BLaER1 treated with 17β-estradiol and CSF1 and Interleukin-3, amounts not matched to agents 10 nM and 100 nM (cell line): Measurements from ENCODE around the gene RNF40.

Experiments used
- H3K27ac ChIP-seq, 11 experiments: shearing (Covaris generic); formaldehyde crosslinking; 2 replicates each; pipeline ENCODE4 v1.8.1; 2022
- H3K27me3 ChIP-seq, 11 experiments: shearing (Covaris generic); formaldehyde crosslinking; 2 replicates each; pipeline ENCODE4 v1.8.1; 2022
- H3K36me3 ChIP-seq, 11 experiments: shearing (Covaris generic); formaldehyde crosslinking; 2 replicates each; pipeline ENCODE4 v1.8.1; 2022
- H3K4me1 ChIP-seq, 10 experiments: shearing (Covaris generic); formaldehyde crosslinking; 2 replicates each; pipeline ENCODE4 v1.8.1; 2022
- H3K4me2 ChIP-seq, 11 experiments: shearing (Covaris generic); formaldehyde crosslinking; 2 replicates each; pipeline ENCODE4 v1.8.1; 2022
- H3K4me3 ChIP-seq, 10 experiments: shearing (Covaris generic); formaldehyde crosslinking; 2 replicates each; pipeline ENCODE4 v1.8.1; 2022
- H3K9ac ChIP-seq, 11 experiments: shearing (Covaris generic); formaldehyde crosslinking; 2 replicates each; pipeline ENCODE4 v1.8.1; 2022
- H3K9me3 ChIP-seq, 11 experiments: shearing (Covaris generic); formaldehyde crosslinking; replicated peaks in 1 of 11; 2 replicates each; pipeline ENCODE4 v1.8.1; 2022
- H4K20me1 ChIP-seq, 11 experiments: shearing (Covaris generic); formaldehyde crosslinking; 2 replicates each; pipeline ENCODE4 v1.8.1; 2022
- Cebpa-rat ChIP-seq, 11 experiments: shearing (Covaris generic); IDR thresholded peaks; 2 replicates each; pipeline ENCODE4 v1.8.1; 2022

Gene RNF40

GRCh38 chr16:30737794-30738648 is 24.1 kb upstream of the RNF40 start:
- Histone ChIP-seq H3K27ac (no peak overlapping the region), H4K20me1 (peaks cover 0 to 65% (median 35%) of the 10 kb centered on the region in 11 experiments; a peak in 18 of 22 replicates), H3K4me2 (no peak overlapping the region), H3K4me3 (no peak overlapping the region), H3K27me3 (no peaks in the 10 kb centered on the region), H3K9me3 (no peaks in the 10 kb centered on the region), H3K9ac (no peak overlapping the region), H3K36me3 (peaks cover 86 to 100% (median 99%) of the 10 kb centered on the region in 11 experiments), H3K4me1 (peaks cover 0 to 27% (median 11%) of the 10 kb centered on the region in 10 experiments; a peak in 11 of 20 replicates)
- no peak for TF ChIP-seq Cebpa-rat (IDR thresholded peaks at IDR 0.05)

DNA sequence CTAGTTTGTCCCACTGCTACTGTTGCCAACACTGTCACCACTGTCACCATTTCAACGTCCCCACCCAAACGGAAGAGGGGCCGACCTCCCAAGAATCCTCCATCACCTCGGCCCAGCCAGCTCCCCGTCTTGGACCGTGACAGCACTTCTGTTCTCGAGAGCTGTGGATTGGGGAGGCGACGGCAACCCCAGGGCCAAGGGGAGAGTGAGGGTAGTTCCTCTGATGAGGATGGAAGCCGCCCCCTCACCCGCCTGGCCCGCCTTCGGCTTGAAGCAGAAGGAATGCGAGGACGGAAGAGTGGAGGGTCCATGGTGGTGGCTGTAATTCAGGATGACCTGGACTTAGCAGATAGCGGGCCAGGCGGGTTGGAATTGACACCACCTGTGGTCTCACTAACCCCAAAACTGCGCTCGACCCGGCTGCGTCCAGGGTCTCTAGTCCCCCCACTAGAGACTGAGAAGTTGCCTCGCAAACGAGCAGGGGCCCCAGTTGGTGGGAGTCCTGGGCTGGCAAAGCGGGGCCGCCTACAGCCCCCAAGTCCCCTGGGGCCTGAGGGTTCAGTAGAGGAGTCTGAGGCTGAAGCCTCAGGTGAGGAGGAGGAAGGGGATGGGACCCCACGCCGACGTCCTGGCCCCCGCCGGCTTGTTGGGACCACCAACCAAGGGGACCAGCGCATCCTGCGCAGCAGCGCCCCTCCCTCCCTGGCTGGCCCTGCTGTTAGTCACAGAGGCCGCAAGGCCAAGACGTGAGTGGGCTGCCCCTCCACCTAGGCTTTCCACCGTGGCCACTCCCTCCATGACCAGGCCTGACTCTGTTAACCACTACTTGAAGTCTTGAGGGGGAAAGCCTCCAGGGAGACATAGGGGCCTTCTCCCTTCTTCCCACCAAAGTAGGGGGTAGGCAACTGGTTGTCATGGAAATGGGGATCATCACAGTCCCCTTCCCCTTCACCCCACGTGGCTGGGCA is 22.9 kb upstream of the RNF40 start:
- no peak for TF ChIP-seq Cebpa-rat (IDR thresholded peaks at IDR 0.05)
- peaks cover 0 to 59% (median 35%) of the 10 kb centered on the region in 11 experiments; a peak in 18 of 22 replicates for H4K20me1 ChIP-seq
- peaks cover 0 to 27% (median 11%) of the 10 kb centered on the region in 10 experiments; a peak in 11 of 20 replicates for H3K4me1 ChIP-seq
- no peaks in the 10 kb centered on the region for H3K9me3 ChIP-seq
- peaks cover 86 to 100% (median 99%) of the 10 kb centered on the region in 11 experiments for H3K36me3 ChIP-seq
- peak overlapping the region in 1 of 11 experiments; percentile 56; a peak in 1 of 22 replicates for H3K4me2 ChIP-seq
- peak overlapping the region in 2 of 11 experiments; percentile 3 to 34; a peak in 1 of 22 replicates for H3K9ac ChIP-seq
- H3K4me3 ChIP-seq = no peak overlapping the region
- H3K27ac ChIP-seq = no peak overlapping the region
- no peaks in the 10 kb centered on the region for H3K27me3 ChIP-seq

DNA sequence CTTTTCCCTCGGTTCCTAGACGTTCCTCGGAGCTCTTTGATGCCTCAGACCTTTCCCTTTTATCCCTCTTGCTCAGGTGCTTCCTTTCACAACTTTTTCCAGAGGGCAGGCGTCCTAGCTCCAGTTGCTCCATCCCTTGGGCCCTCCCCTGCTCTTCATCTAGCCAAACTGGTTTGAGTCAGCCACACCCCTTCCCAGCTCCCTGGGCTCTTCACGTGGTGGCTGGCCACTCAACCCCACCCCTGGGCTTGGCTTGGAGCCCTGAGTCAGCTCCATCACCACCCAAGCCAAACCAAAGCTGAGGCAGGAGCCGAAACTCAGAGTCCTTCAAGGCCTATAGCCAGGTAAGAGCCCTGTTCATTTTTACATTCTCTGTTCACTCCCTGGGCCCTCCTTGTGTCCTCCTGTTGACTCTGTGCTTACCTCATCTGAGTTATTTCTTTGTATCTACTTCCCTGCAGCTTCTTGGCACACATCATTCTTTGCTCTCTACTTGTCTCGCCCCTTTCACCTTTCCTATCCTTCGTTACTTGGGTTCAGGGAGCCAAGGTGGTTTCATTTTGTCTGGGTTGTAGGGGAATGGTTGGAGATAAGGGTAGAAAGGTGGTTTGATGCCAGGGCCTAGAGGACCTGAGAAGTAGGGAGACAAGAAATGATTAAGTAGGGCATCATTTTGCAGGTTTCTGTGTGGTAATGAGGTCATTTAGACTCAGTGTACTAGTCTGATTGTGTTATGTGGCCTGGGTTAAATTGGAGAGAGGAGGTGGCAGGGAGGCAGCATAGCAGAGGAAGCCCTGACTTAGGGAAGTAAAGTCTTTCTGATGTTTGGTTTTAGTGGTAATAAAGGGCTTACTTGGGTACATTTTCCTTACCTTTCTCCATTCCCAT is 21.5 kb upstream of the RNF40 start:
- H4K20me1 ChIP-seq = peaks cover 0 to 58% (median 35%) of the 10 kb centered on the region in 11 experiments; a peak in 18 of 22 replicates
- no peak overlapping the region for H3K4me3 ChIP-seq
- peaks cover 81 to 100% (median 99%) of the 10 kb centered on the region in 11 experiments for H3K36me3 ChIP-seq
- no peak overlapping the region for H3K27ac ChIP-seq
- no peaks in the 10 kb centered on the region for H3K9me3 ChIP-seq
- H3K4me2 ChIP-seq = peak overlapping the region in 3 of 11 experiments; percentile 18 to 69 (median 56); a peak in 4 of 22 replicates
- TF ChIP-seq Cebpa-rat (IDR thresholded peaks at IDR 0.05) = no peak
- no peaks in the 10 kb centered on the region for H3K27me3 ChIP-seq
- peaks cover 0 to 27% (median 11%) of the 10 kb centered on the region in 10 experiments; a peak in 11 of 20 replicates for H3K4me1 ChIP-seq
- H3K9ac ChIP-seq = peak overlapping the region in 2 of 11 experiments; percentile 21 to 31; a peak in 3 of 22 replicates

GRCh38 chr16:30741461-30741914 is 20.6 kb upstream of the RNF40 start:
- TF ChIP-seq Cebpa-rat (IDR thresholded peaks at IDR 0.05) = no peak
- Histone ChIP-seq H3K4me3 (no peak overlapping the region), H3K36me3 (peaks cover 72 to 99% (median 91%) of the 10 kb centered on the region in 11 experiments), H3K4me2 (peak overlapping the region in 2 of 11 experiments; percentile 16 to 56; a peak in 2 of 22 replicates), H3K27me3 (no peaks in the 10 kb centered on the region), H3K9me3 (no peaks in the 10 kb centered on the region), H4K20me1 (peaks cover 0 to 50% (median 35%) of the 10 kb centered on the region in 11 experiments; a peak in 18 of 22 replicates), H3K4me1 (peaks cover 0 to 29% (median 11%) of the 10 kb centered on the region in 10 experiments; a peak in 11 of 20 replicates), H3K27ac (no peak overlapping the region), H3K9ac (0 out of 22 replicates have a peak overlapping the region, but pooled peaks of 1 of the 11 experiments have one; percentile 21)

GRCh38 chr16:30743716-30744115 is 18.4 kb upstream of the RNF40 start:
- Histone ChIP-seq H3K9me3 (no peaks in the 10 kb centered on the region), H3K9ac (0 out of 22 replicates have a peak overlapping the region, but pooled peaks of 1 of the 11 experiments have one; percentile 22), H4K20me1 (peaks cover 0 to 32% (median 19%) of the 10 kb centered on the region in 11 experiments; a peak in 17 of 22 replicates), H3K27ac (no peak overlapping the region), H3K36me3 (peaks cover 50 to 80% (median 68%) of the 10 kb centered on the region in 11 experiments), H3K4me3 (no peak overlapping the region), H3K27me3 (no peaks in the 10 kb centered on the region), H3K4me2 (no peak overlapping the region), H3K4me1 (peaks cover 0 to 43% (median 17%) of the 10 kb centered on the region in 10 experiments; a peak in 14 of 20 replicates)
- no peak for TF ChIP-seq Cebpa-rat (IDR thresholded peaks at IDR 0.05)

GRCh38 chr16:30744183-30744582 is 17.9 kb upstream of the RNF40 start:
- H3K36me3 ChIP-seq = peaks cover 45 to 76% (median 64%) of the 10 kb centered on the region in 11 experiments
- peaks cover 1 to 43% (median 18%) of the 10 kb centered on the region in 10 experiments; a peak in 18 of 20 replicates for H3K4me1 ChIP-seq
- no peaks in the 10 kb centered on the region for H3K9me3 ChIP-seq
- H3K9ac ChIP-seq = 0 out of 22 replicates have a peak overlapping the region, but pooled peaks of 2 of the 11 experiments have one; percentile 16 to 22
- H4K20me1 ChIP-seq = peaks cover 0 to 27% (median 15%) of the 10 kb centered on the region in 11 experiments; a peak in 16 of 22 replicates
- no peak overlapping the region for H3K4me2 ChIP-seq
- no peak overlapping the region for H3K27ac ChIP-seq
- TF ChIP-seq Cebpa-rat (IDR thresholded peaks at IDR 0.05) = no peak
- H3K4me3 ChIP-seq = no peak overlapping the region
- H3K27me3 ChIP-seq = no peaks in the 10 kb centered on the region

GRCh38 chr16:30745082-30745481 is 17.0 kb upstream of the RNF40 start:
- Histone ChIP-seq H3K9ac (no peak overlapping the region), H3K4me2 (no peak overlapping the region), H4K20me1 (peaks cover 0 to 27% (median 14%) of the 10 kb centered on the region in 11 experiments; a peak in 14 of 22 replicates), H3K4me1 (peaks cover 10 to 43% (median 24%) of the 10 kb centered on the region in 10 experiments), H3K27ac (no peak overlapping the region), H3K36me3 (peaks cover 38 to 71% (median 56%) of the 10 kb centered on the region in 11 experiments), H3K27me3 (no peaks in the 10 kb centered on the region), H3K9me3 (no peaks in the 10 kb centered on the region), H3K4me3 (no peak overlapping the region)
- no peak for TF ChIP-seq Cebpa-rat (IDR thresholded peaks at IDR 0.05)
